Loucy (cell line): Measurements from ENCODE around the gene RAB44.

Experiments used
- CTCF ChIP-seq: fragments of 200-600 bp; sonication (generic); conservative IDR thresholded peaks from 2 replicates; pipeline ENCODE4 v1.5.1; 2014; ENCODE audit warnings: mild to moderate bottlenecking, antibody characterized with exemption, low read length
- EZH2phosphoT487 ChIP-seq: fragments of 200-600 bp; IDR thresholded peaks from 2 replicates; pipeline ENCODE4 v1.6.1; 2018; ENCODE audit warnings: antibody characterized with exemption, mild to moderate bottlenecking, moderate library complexity, borderline replicate concordance

DNA sequence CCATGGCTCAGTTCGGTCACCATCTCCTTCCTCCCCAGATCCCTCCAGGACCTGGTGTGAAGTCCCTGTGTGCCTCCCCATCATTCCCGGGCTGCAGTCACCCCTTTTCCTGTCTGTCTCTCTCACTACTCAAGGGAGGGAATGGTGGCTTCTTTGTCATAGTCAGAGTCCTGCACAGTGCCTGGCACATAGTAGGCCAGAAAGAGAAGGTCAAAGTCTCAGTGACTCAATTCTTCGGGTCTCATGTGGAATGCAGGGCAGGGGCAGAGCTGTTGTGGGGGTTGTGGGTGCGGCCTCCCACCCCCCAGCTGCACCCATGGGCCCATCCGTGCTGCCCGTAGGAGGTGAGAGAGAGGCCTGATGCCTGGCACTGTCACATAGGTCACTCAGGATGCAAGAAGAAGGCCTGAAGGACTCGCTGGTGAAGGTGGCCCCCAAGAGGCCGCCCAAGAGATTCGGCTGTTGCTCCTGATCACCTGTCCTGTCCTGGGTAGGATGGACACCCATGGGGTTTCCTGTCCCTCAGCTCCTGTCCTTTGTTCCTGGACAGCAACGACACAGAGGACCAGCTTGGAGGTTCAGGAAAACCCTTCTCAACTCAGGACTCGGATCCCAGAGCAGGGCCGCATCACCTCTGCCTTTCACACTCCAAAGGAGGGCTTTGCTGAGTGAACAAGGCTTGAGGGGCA lies 34.1 kb downstream of the RAB44 start:
- no peak for TF ChIP-seq CTCF
- TF ChIP-seq EZH2phosphoT487 = no peak
